SU-DHL-6 (cell line): Measurements from ENCODE around the gene C1orf210.

Source experiments
- H2AFZ ChIP-seq: fragments of 200-600 bp; sonication (generic); 2 replicates; pipeline ENCODE4 v1.6.1; 2014; ENCODE audit warnings: low read depth, mild to moderate bottlenecking, moderate library complexity, mixed read lengths, antibody characterized with exemption, low read length; ENCODE audit not compliant: severe bottlenecking
- H3F3A ChIP-seq: fragments of 200-600 bp; shearing (Covaris generic); 2 replicates; pipeline ENCODE4 v1.6.0; 2016; ENCODE audit warnings: antibody characterized with exemption, mild to moderate bottlenecking; ENCODE audit not compliant: insufficient read depth
- H3K27ac ChIP-seq: fragments of 200-600 bp; sonication (generic); 2 replicates; pipeline ENCODE4 v1.5.1; 2016; ENCODE audit warnings: low read depth, mild to moderate bottlenecking, low read length, moderate library complexity, mixed read lengths
- H3K27me3 ChIP-seq: fragments of 200-600 bp; sonication (generic), shearing (Covaris generic); 2 replicates; pipeline ENCODE4 v1.6.0; 2014; ENCODE audit warnings: mild to moderate bottlenecking, low read length
- H3K36me3 ChIP-seq: fragments of 200-600 bp; sonication (generic); 2 replicates; pipeline ENCODE4 v1.6.1; 2014; ENCODE audit warnings: mild to moderate bottlenecking, low read length, mixed read lengths
- H3K4me2 ChIP-seq: fragments of 300-600, 200-600 bp; shearing (Covaris generic), sonication (generic); 2 replicates; pipeline ENCODE4 v1.6.0; 2014; ENCODE audit warnings: low read length, low read depth, mild to moderate bottlenecking; ENCODE audit not compliant: poor library complexity, severe bottlenecking
- H3K4me3 ChIP-seq: fragments of 200-600 bp; sonication (generic); 2 replicates; pipeline ENCODE4 v1.5.1; 2014; ENCODE audit warnings: antibody characterized with exemption, low read length, mild to moderate bottlenecking, mixed read lengths; ENCODE audit not compliant: insufficient read depth, poor library complexity, severe bottlenecking
- H3K79me2 ChIP-seq: fragments of 200-600 bp; sonication (generic); 2 replicates; pipeline ENCODE4 v1.6.1; 2014; ENCODE audit warnings: mild to moderate bottlenecking, low read length, moderate library complexity; ENCODE audit not compliant: insufficient read depth
- H3K9ac ChIP-seq: fragments of 200-600 bp; sonication (generic); 2 replicates; pipeline ENCODE4 v1.7.0; 2014; ENCODE audit warnings: mild to moderate bottlenecking, low read length
- H3K9me2 ChIP-seq: fragments of 200-600 bp; sonication (generic); replicated peaks from 2 replicates; pipeline ENCODE4 v1.6.1; 2014; ENCODE audit warnings: low read length; ENCODE audit not compliant: insufficient read depth
- H3K9me3 ChIP-seq: fragments of 200-600 bp; sonication (generic); 2 replicates; pipeline ENCODE4 v1.6.1; 2014; ENCODE audit warnings: low read length, mixed read lengths; ENCODE audit not compliant: insufficient read depth
- H4K20me1 ChIP-seq: fragments of 200-600 bp; sonication (generic); 2 replicates; pipeline ENCODE4 v1.6.1; 2014; ENCODE audit warnings: low read depth, mild to moderate bottlenecking, antibody characterized with exemption, low read length, moderate library complexity, mixed read lengths
- EZH2phosphoT487 ChIP-seq: fragments of 200-600 bp; sonication (generic), shearing (Covaris generic); conservative IDR thresholded peaks from 2 replicates; pipeline ENCODE4 v1.6.1; 2018; ENCODE audit warnings: mild to moderate bottlenecking, antibody characterized with exemption, low read length, moderate library complexity, mixed read lengths
- TF ChIP-seq, protein P1 (sequence below): fragments of 200-600 bp; sonication (generic); IDR thresholded peaks from one replicate; pipeline ENCODE4 v1.5.1; 2017; ENCODE audit warnings: antibody characterized with exemption, mild to moderate bottlenecking, low read length, moderate library complexity; ENCODE audit not compliant: insufficient read depth, poor library complexity, severe bottlenecking

Gene C1orf210

GRCh38 chr1:43241413-43241836 lies 44.0 kb downstream of the C1orf210 start:
- Histone ChIP-seq H4K20me1 (no peaks in the 10 kb centered on the region), H3K9ac (no peak overlapping the region), H2AFZ (no peak overlapping the region), H3K4me3 (no peak overlapping the region), H3K79me2 (no peaks in the 10 kb centered on the region), H3K9me3 (0 out of 2 replicates have a peak, but pooled peaks cover 4% of the 10 kb centered on the region), H3F3A (no peaks in the 10 kb centered on the region), H3K27me3 (no peaks in the 10 kb centered on the region), H3K36me3 (no peaks in the 10 kb centered on the region), H3K27ac (no peak overlapping the region), H3K9me2 (no peaks in the 10 kb centered on the region), H3K4me2 (no peak overlapping the region)
- TF ChIP-seq EZH2phosphoT487 = no peak
- TF ChIP-seq, protein P1, sequence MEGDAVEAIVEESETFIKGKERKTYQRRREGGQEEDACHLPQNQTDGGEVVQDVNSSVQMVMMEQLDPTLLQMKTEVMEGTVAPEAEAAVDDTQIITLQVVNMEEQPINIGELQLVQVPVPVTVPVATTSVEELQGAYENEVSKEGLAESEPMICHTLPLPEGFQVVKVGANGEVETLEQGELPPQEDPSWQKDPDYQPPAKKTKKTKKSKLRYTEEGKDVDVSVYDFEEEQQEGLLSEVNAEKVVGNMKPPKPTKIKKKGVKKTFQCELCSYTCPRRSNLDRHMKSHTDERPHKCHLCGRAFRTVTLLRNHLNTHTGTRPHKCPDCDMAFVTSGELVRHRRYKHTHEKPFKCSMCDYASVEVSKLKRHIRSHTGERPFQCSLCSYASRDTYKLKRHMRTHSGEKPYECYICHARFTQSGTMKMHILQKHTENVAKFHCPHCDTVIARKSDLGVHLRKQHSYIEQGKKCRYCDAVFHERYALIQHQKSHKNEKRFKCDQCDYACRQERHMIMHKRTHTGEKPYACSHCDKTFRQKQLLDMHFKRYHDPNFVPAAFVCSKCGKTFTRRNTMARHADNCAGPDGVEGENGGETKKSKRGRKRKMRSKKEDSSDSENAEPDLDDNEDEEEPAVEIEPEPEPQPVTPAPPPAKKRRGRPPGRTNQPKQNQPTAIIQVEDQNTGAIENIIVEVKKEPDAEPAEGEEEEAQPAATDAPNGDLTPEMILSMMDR = no peak

DNA sequence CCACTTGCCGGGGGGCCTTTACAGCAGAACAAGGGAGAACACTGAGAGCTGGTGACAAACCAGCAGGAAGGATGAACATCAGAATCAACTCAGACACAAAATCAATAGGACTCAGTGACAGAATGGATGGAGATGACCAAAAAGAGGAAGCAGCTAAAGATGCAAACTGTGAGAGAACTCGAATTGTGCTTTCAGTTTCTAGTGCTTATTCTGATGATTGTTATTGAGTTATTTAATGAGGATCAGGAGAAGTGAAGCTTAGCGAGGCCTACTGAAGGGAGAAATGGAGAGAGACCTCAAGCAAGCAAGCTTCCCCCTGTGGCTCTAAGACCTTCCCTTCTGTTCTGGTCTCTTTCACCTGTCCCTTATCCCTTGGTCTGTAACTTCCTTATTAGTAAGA lies 45.9 kb downstream of the C1orf210 start:
- no peaks in the 10 kb centered on the region for H3K79me2 ChIP-seq
- H4K20me1 ChIP-seq = no peaks in the 10 kb centered on the region
- no peak for TF ChIP-seq EZH2phosphoT487
- TF ChIP-seq, protein P1 = no peak
- H3K9ac ChIP-seq = no peak overlapping the region
- H3K27me3 ChIP-seq = no peaks in the 10 kb centered on the region
- no peaks in the 10 kb centered on the region for H3F3A ChIP-seq
- H2AFZ ChIP-seq = no peak overlapping the region
- no peak overlapping the region for H3K27ac ChIP-seq
- H3K4me2 ChIP-seq = no peak overlapping the region
- no peaks in the 10 kb centered on the region for H3K9me2 ChIP-seq
- no peak overlapping the region for H3K4me3 ChIP-seq
- H3K9me3 ChIP-seq = no peaks in the 10 kb centered on the region
- no peaks in the 10 kb centered on the region for H3K36me3 ChIP-seq

DNA sequence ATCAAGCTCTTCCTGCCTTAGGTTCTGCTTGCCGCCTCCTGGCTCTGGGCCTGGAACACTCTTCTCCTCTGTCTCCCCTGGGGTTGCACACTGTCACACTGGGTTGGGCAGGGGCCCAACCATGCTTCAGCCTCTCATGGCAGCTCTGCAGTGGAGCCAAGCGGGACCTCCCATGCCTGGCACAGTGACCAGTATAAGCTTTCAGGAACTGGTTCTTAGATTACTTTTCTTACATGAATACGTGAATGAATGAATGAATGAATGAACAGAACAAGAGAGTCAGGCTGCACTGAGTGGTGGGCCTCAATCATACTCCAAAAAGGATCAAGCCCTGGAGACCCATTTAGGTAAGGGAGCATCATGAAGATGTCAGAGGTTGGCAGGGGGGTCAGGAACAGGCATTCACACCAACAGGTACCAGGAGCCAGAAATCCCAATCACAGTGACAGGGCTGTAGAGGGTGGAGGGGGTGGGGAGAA lies 46.4 kb downstream of the C1orf210 start:
- Histone ChIP-seq H3K79me2 (no peaks in the 10 kb centered on the region), H3K27me3 (no peaks in the 10 kb centered on the region), H3K27ac (no peak overlapping the region), H3K4me3 (no peak overlapping the region), H4K20me1 (no peaks in the 10 kb centered on the region), H3K4me2 (no peak overlapping the region), H3K9me2 (no peaks in the 10 kb centered on the region), H3K9ac (no peak overlapping the region), H3F3A (no peaks in the 10 kb centered on the region), H3K36me3 (no peaks in the 10 kb centered on the region), H3K9me3 (no peaks in the 10 kb centered on the region), H2AFZ (no peak overlapping the region)
- no peak for TF ChIP-seq EZH2phosphoT487
- TF ChIP-seq, protein P1 = no peak
